Stimulated activated CD4-positive, alpha-beta T cell treated with anti-CD3 and anti-CD28 coated beads, Interleukin-2, amount 100 ng/mL, for 24 hours (primary cell): ENCODE measurements around the gene DHX30.

Source experiments
- DNase-seq, 2 donors: peaks; one replicate each; pipeline ENCODE4 v3.0.0-alpha.2; 2020

Gene DHX30

DNA sequence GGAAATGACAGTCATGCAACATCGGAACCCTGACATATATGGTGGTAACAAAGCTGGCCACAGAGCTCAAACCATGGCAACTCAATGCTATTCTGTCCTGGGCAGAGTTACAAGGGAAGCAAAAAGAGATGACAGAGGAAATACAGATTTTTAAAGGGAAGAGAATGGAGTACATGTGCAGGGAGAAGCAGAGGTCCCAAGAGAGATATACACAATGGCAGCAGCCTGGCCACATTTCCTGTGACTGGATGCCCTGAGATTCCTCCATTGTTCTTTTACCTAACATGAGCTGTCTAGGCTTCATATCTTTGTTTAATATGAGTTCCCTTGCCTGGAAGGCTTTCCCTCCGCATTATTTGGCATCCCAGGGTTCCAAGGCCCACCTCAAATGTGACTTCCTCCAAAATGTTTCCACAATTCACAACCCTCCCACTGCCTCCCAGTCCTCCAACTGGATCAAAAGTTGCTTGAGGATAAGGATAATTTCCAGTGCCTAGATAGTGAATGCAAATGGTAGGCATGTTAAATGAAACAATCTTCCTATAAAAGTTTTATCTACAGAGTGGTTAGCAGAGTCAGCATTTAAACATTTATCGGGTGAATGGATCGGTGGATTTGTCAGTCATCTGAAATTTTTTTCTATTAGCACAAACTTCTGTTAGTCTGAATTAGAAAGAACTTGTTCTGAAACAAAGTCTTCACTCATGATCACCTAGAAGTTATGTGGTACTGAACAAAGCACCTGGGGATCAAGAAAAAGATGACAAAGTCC lies 86.2 kb downstream of the DHX30 start:
- no peak for DNase-seq

DNA sequence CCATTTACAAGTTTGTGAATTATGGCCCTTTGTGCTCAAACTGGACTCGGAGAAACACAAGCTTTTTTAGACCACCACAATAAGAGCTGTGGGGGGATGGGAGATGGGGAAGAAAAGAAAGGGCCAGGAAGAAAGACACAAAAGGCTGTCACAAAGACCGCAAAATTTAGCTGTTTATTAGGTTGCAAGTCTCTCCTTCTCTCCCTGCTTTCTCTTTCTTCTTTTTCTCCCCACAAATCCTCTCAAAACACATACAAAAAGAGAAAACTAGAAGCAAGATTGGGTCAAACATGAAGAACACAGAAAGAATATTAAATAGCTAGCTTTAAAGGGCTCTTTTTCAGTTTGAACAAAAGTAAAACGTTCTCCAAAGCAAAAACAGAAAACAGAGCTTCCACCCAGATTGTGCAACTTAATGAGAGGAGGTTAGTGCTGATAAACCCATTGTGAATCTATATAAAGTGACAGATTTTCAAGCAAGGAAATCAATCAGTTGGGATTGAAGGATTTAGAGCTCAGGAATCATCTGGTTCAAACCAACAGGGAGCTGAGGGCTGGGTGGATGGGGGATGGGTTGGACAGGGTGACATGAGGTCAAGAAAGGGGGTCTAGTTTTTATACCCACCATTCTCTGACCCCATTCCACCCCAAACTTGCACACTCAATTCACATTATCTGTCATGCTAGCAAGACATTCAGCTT lies 87.3 kb downstream of the DHX30 start:
- DNase-seq = no peak

DNA sequence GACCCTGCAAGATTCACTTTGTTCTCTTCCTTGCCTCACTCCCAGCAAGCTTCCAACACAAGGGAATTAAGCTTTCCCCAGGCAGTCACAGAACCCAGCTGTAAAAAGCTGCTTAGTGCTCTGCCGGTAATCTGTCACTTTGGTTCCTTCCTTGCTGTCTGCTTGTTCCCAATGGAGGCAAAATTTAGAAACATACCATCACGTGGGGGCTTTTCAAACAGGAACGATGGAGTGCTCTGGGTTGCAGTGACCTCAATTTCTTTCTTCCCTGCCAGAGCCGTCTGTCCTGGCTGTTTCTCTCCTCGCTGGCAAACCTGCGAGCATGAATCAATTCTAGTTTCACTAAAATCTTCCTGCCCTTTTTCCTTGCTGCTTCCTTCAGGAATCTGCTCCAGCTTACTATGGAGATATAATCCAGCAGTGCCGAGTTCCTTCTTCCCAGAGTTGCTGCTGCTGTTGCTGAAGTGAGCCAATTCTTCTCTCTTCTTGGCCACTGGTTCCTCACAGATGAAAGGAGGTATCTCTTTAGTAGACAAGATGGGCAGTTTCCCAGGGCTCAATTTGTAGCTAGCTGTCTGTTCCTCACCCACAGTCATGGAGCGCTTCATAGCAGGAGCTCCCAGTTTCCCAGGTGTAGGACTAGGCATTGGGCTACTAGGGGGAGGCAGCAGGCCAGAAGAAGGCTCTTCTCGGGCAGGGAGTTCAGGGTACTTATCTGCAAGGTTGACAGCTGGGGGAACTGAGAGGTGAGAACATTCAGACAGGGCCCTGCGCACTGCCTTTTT lies 88.1 kb downstream of the DHX30 start:
- DNase-seq = no peak

DNA sequence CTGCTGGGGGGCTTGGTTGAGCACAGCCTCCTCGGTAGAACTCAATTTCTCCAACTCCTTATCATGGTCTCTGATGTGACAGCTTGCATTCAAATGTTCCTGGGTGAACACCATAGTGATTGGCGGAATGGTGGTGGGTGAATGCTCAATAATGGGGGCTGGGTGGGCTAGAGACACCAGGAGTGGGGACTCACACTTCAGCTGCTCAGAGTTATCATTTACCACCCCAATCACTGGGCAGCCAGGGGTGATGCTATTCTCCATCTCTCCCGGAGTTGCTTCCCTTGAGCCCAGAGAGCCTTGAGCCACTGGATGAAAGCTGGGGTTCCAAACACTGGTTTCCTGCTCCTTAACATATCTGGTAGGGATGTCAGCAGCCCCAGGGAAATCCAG lies 88.7 kb downstream of the DHX30 start:
- DNase-seq = no peak

- no peak for DNase-seq
Measured at GRCh38 chr3:47892286-47893040, 89.5 kb downstream of the DHX30 start.

- no peak for DNase-seq
Measured at GRCh38 chr3:47895241-47895640, 92.3 kb downstream of the DHX30 start.

- no peak for DNase-seq
Measured at GRCh38 chr3:47896736-47897135, 93.8 kb downstream of the DHX30 start.

DNA sequence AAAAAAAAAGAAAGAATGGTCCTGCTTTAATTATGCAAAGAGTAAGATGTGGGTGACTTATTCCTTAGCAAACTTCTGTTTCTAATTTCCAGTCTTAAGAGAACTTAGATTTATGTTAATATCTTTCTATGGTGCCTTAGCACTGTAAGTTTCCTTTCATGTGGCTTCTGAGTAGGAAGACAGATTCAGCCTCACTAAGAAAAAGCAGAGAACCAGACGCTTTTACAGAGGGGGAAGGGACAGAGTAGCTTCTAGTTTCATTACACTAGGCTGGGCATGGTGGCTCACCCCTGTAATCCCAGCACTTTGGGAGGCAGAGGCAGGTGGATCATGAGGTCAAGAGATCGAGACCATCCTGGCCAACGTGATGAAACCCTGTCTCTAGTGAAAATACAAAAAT lies 95.0 kb downstream of the DHX30 start:
- no peak for DNase-seq

DNA sequence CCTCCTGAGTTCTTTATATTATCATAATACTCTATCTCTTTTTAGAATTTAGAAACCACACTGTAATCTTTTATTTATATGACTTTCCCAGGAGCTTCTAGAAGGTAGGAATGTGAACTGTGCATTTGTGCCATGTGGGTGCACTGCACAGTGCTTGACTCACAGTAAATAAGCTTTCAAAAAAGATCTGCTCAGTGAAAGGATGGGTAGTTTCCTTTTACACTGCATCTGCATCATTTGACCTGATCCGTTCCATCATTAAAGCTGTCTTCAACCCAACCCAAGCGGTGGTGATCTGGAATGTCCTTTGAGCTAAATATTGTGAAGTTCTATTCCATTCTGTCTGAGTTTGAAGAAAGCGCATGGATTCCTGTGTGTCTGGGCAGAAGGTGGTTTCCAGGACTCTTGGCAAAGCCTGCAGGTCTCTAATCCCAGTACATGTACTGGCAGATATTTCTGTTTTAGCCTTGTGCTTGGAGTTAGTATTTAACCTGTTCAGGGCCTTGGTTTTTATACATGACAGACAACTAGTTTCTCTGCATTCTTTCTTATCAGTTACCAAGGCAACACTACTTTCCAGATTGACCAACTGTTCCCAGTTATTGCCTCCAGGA lies 96.7 kb downstream of the DHX30 start:
- DNase-seq = no peak
